ENCODE measurements around the gene SBNO2.
A peak's percentile ranks its signal among the peaks of the same experiment; 100 is the strongest.

Gene SBNO2

DNA sequence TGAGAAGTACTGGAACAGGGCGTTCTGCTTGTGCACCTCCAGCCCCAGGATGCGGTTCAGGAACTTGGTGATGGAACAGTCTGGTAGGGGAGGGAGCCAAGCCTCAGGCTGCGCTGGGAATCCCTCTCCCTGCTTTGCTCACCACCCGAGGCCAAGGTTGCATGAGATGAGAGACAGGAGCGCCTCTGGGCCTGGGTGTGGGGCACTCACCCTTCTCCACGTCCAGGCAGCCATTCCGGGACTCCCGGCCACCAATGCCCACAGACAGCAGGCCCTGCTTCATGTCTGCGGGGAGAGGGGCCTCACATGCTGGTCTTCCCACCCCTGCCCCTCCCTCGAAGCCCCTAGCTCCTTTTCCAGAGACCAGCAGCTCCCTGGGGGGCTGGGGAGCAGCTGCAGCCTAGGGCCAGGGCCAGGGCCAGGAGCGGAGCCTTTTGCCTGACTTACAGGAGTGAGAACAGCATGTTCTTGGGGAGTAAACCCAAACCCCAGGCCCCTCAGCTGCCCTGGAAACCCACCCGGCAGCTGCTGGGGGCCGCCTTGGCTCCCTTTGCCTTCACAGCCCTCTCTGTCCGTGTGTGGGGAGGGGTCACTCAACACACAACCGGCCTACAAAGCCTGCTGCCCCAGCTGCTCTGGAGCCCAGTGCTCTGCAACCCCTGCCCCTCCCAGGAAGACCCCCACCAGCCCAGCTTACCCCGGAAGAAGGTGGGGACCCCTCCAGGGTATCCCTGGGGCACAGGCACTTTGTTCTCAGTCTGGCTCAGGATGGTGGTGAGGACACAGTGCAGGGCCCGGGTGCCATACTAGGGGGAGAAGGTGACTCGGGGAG lies 63.0 kb downstream of the SBNO2 start:
- TF ChIP-seq SUZ12 (IDR thresholded peaks at IDR 0.05; ENCODE audit: extremely low read depth, insufficient read depth, insufficient read length) (no peak), YY1 (IDR thresholded peaks at IDR 0.05; ENCODE audit: insufficient read depth, insufficient read length) (no peak), ZNF274 (IDR thresholded peaks at IDR 0.05; ENCODE audit: low read depth, low read length) (no peak)
- peaks cover 77% of the 10 kb centered on the region for H3K36me3 ChIP-seq (ENCODE audit: insufficient read depth, insufficient read length, low read length)
- DNase-seq (ENCODE audit: low read depth, low spot score), result no peak

GRCh38 chr19:1109697-1110671 lies 64.1 kb downstream of the SBNO2 start:
- no peak overlapping the region for H3K4me3 ChIP-seq (ENCODE audit: insufficient read length, low read depth)
- H3K9ac ChIP-seq (ENCODE audit: insufficient read length, low read depth), result no peak overlapping the region
- no peak for DNase-seq (ENCODE audit: low read depth, low spot score)
- TF ChIP-seq SUZ12 (IDR thresholded peaks at IDR 0.05; ENCODE audit: extremely low read depth, insufficient read depth, insufficient read length) (no peak), YY1 (IDR thresholded peaks at IDR 0.05; ENCODE audit: insufficient read depth, insufficient read length) (no peak)
- H3K36me3 ChIP-seq (ENCODE audit: insufficient read depth, insufficient read length, low read length), result peaks cover 79% of the 10 kb centered on the region
- no peaks in the 10 kb centered on the region for H3K9me3 ChIP-seq (ENCODE audit: insufficient read depth, low read length)
- no peaks in the 10 kb centered on the region for H3K27me3 ChIP-seq (ENCODE audit: insufficient read depth, insufficient read length)
- H3K4me1 ChIP-seq (ENCODE audit: insufficient read depth, insufficient read length), result peaks cover 34% of the 10 kb centered on the region

More for the DNA sequence above, 63.0 kb downstream of the SBNO2 start:
- Histone ChIP-seq H3K9me3 (ENCODE audit: insufficient read depth, low read length) (no peaks in the 10 kb centered on the region), H3K27me3 (ENCODE audit: insufficient read depth, insufficient read length) (no peaks in the 10 kb centered on the region), H3K9ac (ENCODE audit: insufficient read length, low read depth) (no peak overlapping the region), H3K4me1 (ENCODE audit: insufficient read depth, insufficient read length) (peaks cover 28% of the 10 kb centered on the region), H3K4me3 (ENCODE audit: insufficient read length, low read depth) (no peak overlapping the region)

DNA sequence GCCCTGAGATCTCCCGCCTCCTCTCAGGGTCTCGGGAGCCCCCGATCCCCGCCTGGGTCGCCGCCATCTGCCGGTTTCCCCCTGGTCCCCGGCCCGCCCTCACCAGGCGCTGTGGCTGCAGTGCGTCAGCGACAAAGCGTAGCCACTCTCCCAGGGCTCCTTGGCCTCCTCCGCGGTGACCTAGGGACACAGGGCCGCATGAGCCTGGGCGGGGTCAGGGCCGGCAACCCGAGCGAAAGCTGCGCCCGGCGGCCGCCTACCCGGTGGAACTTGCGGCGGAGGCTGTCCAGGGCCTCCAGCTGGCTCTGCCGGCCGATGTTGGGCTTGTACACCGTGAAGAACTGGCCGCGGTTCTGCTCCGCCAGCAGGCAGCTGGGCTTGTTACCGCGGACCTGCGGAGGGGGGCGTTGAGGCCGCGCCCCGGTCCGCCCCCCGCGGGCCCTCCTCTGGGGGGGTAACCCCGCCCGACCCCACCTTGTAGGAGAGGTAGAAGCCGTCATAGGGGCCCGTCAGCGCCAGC lies 65.0 kb downstream of the SBNO2 start:
- Histone ChIP-seq H3K36me3 (ENCODE audit: insufficient read depth, insufficient read length, low read length) (peaks cover 76% of the 10 kb centered on the region), H3K4me1 (ENCODE audit: insufficient read depth, insufficient read length) (peaks cover 32% of the 10 kb centered on the region), H3K9ac (ENCODE audit: insufficient read length, low read depth) (no peak overlapping the region), H3K9me3 (ENCODE audit: insufficient read depth, low read length) (no peaks in the 10 kb centered on the region), H3K27me3 (ENCODE audit: insufficient read depth, insufficient read length) (no peaks in the 10 kb centered on the region), H3K4me3 (ENCODE audit: insufficient read length, low read depth) (no peak overlapping the region)
- TF ChIP-seq ZNF274 (IDR thresholded peaks at IDR 0.05; ENCODE audit: low read depth, low read length) (no peak), SUZ12 (IDR thresholded peaks at IDR 0.05; ENCODE audit: extremely low read depth, insufficient read depth, insufficient read length) (no peak), YY1 (IDR thresholded peaks at IDR 0.05; ENCODE audit: insufficient read depth, insufficient read length) (no peak)
- DNase-seq (ENCODE audit: low read depth, low spot score), result no peak

DNA sequence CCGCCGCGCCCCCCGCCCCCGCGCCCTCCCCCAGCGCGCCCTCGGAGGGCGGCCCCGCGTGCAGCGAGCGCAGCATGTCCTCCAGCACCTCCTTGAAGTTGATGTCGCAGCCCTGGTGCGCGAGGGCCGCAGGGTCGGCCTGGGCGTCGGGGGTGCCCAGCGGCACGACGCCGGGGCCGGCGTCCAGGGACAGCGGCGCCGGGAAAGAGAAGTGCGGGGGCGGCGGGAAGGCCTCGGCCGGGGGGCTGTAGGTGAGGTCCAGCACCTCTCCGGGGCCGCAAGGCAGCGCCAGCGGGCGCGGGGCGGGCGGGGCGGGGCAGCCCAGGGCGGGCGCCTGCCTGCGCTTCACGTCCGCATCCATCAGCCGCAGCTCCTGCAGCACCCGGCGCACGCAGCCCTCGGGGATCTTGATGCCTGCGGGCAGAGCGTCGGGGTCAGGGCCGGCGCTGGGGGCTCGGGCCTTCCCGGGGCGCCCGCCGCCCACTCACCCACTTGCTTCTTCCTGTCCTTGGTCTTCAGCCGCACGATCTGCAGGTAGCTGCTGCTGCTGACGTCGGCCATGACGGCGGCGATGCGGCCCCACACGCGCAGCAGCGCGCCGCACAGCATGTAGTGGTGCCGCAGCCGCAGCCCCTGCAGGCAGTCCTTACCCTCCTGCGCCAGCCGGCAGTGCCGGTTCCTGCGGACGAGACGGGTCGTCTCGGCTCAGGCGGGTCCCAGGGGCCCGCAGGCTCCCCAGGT lies 65.6 kb downstream of the SBNO2 start:
- no peak for DNase-seq (ENCODE audit: low read depth, low spot score)
- no peak overlapping the region for H3K9ac ChIP-seq (ENCODE audit: insufficient read length, low read depth)
- no peak overlapping the region for H3K4me3 ChIP-seq (ENCODE audit: insufficient read length, low read depth)
- peaks cover 70% of the 10 kb centered on the region for H3K36me3 ChIP-seq (ENCODE audit: insufficient read depth, insufficient read length, low read length)
- no peaks in the 10 kb centered on the region for H3K27me3 ChIP-seq (ENCODE audit: insufficient read depth, insufficient read length)
- H3K4me1 ChIP-seq (ENCODE audit: insufficient read depth, insufficient read length), result peaks cover 25% of the 10 kb centered on the region
- TF ChIP-seq YY1 (IDR thresholded peaks at IDR 0.05; ENCODE audit: insufficient read depth, insufficient read length) (no peak), SUZ12 (IDR thresholded peaks at IDR 0.05; ENCODE audit: extremely low read depth, insufficient read depth, insufficient read length) (no peak), ZNF274 (IDR thresholded peaks at IDR 0.05; ENCODE audit: low read depth, low read length) (no peak)
- H3K9me3 ChIP-seq (ENCODE audit: insufficient read depth, low read length), result no peaks in the 10 kb centered on the region

GRCh38 chr19:1107661-1108261 lies 66.3 kb downstream of the SBNO2 start:
- H3K9ac ChIP-seq (ENCODE audit: insufficient read length, low read depth), result peak overlapping the region; percentile 42
- peaks cover 21% of the 10 kb centered on the region for H3K4me1 ChIP-seq (ENCODE audit: insufficient read depth, insufficient read length)
- no peak overlapping the region for H3K4me3 ChIP-seq (ENCODE audit: insufficient read length, low read depth)
- no peaks in the 10 kb centered on the region for H3K9me3 ChIP-seq (ENCODE audit: insufficient read depth, low read length)
- peaks cover 63% of the 10 kb centered on the region for H3K36me3 ChIP-seq (ENCODE audit: insufficient read depth, insufficient read length, low read length)
- no peaks in the 10 kb centered on the region for H3K27me3 ChIP-seq (ENCODE audit: insufficient read depth, insufficient read length)
- TF ChIP-seq SUZ12 (IDR thresholded peaks at IDR 0.05; ENCODE audit: extremely low read depth, insufficient read depth, insufficient read length), result no peak
- TF ChIP-seq ZNF274 (IDR thresholded peaks at IDR 0.05; ENCODE audit: low read depth, low read length), result no peak
- no peak for TF ChIP-seq YY1 (IDR thresholded peaks at IDR 0.05; ENCODE audit: insufficient read depth, insufficient read length)
- no peak for DNase-seq (ENCODE audit: low read depth, low spot score)

- no peak for TF ChIP-seq ZNF274 (IDR thresholded peaks at IDR 0.05; ENCODE audit: low read depth, low read length)
- TF ChIP-seq YY1 (IDR thresholded peaks at IDR 0.05; ENCODE audit: insufficient read depth, insufficient read length), result no peak
- TF ChIP-seq SUZ12 (IDR thresholded peaks at IDR 0.05; ENCODE audit: extremely low read depth, insufficient read depth, insufficient read length), result no peak
- Histone ChIP-seq H3K27me3 (ENCODE audit: insufficient read depth, insufficient read length) (no peaks in the 10 kb centered on the region), H3K4me1 (ENCODE audit: insufficient read depth, insufficient read length) (peaks cover 19% of the 10 kb centered on the region), H3K4me3 (ENCODE audit: insufficient read length, low read depth) (no peak overlapping the region), H3K36me3 (ENCODE audit: insufficient read depth, insufficient read length, low read length) (peaks cover 57% of the 10 kb centered on the region), H3K9me3 (ENCODE audit: insufficient read depth, low read length) (no peaks in the 10 kb centered on the region), H3K9ac (ENCODE audit: insufficient read length, low read depth) (peak overlapping the region; percentile 42)
- no peak for DNase-seq (ENCODE audit: low read depth, low spot score)
Observed at GRCh38 chr19:1106841-1107660, 67.0 kb downstream of the SBNO2 start.

All from NT2/D1 (cell line).